ENCODE data around the gene SLC39A13.

SLC39A13 gene

DNA sequence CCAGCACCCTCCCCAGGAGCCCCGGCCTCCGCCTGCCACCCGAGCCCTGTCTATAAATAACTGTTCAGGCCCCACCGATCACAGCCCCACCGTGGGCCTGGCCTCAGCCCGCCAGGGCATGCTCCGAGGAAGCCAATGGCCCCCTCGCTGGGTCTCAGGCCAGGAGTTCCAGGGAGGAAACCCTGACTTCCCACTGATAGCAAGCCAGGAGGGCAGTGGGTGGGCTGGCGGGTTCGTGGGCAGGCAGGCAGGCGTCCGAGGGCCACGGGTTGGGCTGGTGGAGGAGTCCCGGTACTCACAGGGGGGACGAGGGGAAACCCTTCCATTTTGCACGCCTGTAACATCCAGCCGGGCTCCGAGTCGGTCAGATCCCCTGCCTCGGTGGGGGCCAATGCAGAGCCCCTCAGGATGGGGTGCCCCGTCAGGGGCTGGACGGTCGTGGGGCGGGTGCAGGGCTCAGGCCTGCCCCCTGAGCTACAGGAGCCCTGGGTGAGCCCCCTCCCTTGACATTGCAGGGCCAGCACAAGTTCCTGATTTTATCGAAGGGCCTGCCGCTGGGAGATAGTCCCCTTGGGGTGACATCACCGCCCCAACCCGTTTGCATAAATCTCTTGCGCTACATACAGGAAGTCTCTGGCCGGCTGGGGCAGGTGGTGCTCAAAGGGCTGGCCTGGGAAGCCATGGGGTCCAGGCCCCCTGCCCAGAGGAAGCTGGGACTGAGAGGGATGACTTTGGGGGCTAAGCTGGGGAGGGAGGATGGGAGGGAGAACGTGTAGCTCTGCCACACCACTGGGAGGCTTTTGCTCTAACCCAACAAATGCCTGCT, 30.2 kb upstream of the SLC39A13 start, which contains the start of gene SPI1:
Gene SPI1 (minus strand): TSS at position 538 of the 826 bp plus-strand sequence. CDS start 194 bp downstream, at position 344.
- no peak for DNase-seq (ENCODE audit: low spot score)
- H3K4me2 ChIP-seq (ENCODE audit: insufficient read depth, low read length, poor library complexity, severe bottlenecking) = no peak within 1 kb of the TSS
- H3K9me3 ChIP-seq (replicated peaks in 1 of 2; ENCODE audit: control insufficient read depth in 2 of 2, insufficient read depth in 1 of 2, low read depth in 1 of 2, low read length in 2 of 2) = no peaks in the 10 kb centered on the region
- H2AK5ac ChIP-seq (ENCODE audit: low read depth, low read length) = peak within 1 kb of the TSS; percentile 54
- H2BK5ac ChIP-seq (ENCODE audit: low read length) = peak within 1 kb of the TSS; percentile 59
- H3K14ac ChIP-seq (ENCODE audit: low read length) = no peak within 1 kb of the TSS
- H3K27me3 ChIP-seq (ENCODE audit: control insufficient read depth in 3 of 3, insufficient read depth in 3 of 3, low read depth in 1 of 3, low read length in 3 of 3) = no peaks in the 10 kb centered on the region
- peak within 1 kb of the TSS; percentile 53 for H3K18ac ChIP-seq (ENCODE audit: low read length)
- no peak within 1 kb of the TSS for H2BK12ac ChIP-seq (ENCODE audit: low read length)
- H4K8ac ChIP-seq (ENCODE audit: low read depth, low read length) = no peak within 1 kb of the TSS
- H3K4me3 ChIP-seq (ENCODE audit: low read length in 2 of 2) = peak within 1 kb of the TSS in 1 of 2 donors; percentile 32
- no peaks in the 10 kb centered on the region for H3K79me1 ChIP-seq (ENCODE audit: low read depth, low read length)
- peak within 1 kb of the TSS; percentile 52 for H2BK15ac ChIP-seq (ENCODE audit: low read length)
- H2AFZ ChIP-seq (ENCODE audit: low read length) = peak within 1 kb of the TSS; percentile 87
- peaks cover 0 to 4% of the 10 kb centered on the region in 2 donors for H3K4me1 ChIP-seq (ENCODE audit: control insufficient read depth in 2 of 2, insufficient read depth in 1 of 2, low read depth in 1 of 2, low read length in 2 of 2)
- no peak within 1 kb of the TSS for H3K4ac ChIP-seq (ENCODE audit: low read length)
- H3K36me3 ChIP-seq (replicated peaks in 1 of 2; ENCODE audit: control insufficient read depth in 2 of 2, insufficient read depth in 2 of 2, low read length in 2 of 2) = no peaks in the 10 kb centered on the region
- H3K27ac ChIP-seq (replicated peaks; ENCODE audit: low read length) = no peak within 1 kb of the TSS
- H3K9ac ChIP-seq (ENCODE audit: low read depth, low read length, poor library complexity) = no peak within 1 kb of the TSS
- no CpG with 5 or more reads among the region's 31 CpGs for WGBS, 2 donors (ENCODE audit: extremely low coverage in 2 of 2, insufficient read length in 2 of 2, insufficient replicate concordance in 1 of 2)
- no peak within 1 kb of the TSS for H2BK120ac ChIP-seq (ENCODE audit: low read depth, low read length)
- H4K91ac ChIP-seq (ENCODE audit: low read depth, low read length, poor library complexity) = no peak within 1 kb of the TSS
- no peak within 1 kb of the TSS for H3K23ac ChIP-seq (ENCODE audit: low read depth, low read length, poor library complexity)

DNA sequence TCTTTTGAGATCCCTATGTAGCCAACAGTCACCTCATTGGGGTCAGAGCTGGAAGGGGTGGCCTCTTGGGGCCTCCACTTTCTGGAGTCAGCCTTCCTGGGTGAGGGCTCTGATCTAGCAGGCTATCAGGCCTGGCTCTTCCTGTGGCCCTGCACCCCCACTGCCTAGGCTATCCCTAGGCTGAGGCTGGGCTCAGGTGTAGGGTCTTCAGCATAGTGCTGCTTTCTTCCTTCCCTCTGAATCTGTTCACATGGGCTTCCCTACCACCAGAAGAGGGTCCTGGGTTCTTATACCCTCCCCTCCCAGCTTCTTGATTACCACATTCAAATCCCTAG, 29.6 kb upstream of the SLC39A13 start:
- H3K27ac ChIP-seq (replicated peaks; ENCODE audit: low read length) = no peak overlapping the region
- H3K36me3 ChIP-seq (replicated peaks in 1 of 2; ENCODE audit: control insufficient read depth in 2 of 2, insufficient read depth in 2 of 2, low read length in 2 of 2) = no peaks in the 10 kb centered on the region
- H3K9me3 ChIP-seq (replicated peaks in 1 of 2; ENCODE audit: control insufficient read depth in 2 of 2, insufficient read depth in 1 of 2, low read depth in 1 of 2, low read length in 2 of 2) = no peaks in the 10 kb centered on the region
- no peaks in the 10 kb centered on the region for H3K27me3 ChIP-seq (ENCODE audit: control insufficient read depth in 3 of 3, insufficient read depth in 3 of 3, low read depth in 1 of 3, low read length in 3 of 3)
- no peak overlapping the region for H3K23ac ChIP-seq (ENCODE audit: low read depth, low read length, poor library complexity)
- H2BK120ac ChIP-seq (ENCODE audit: low read depth, low read length) = no peak overlapping the region
- no peak overlapping the region for H2BK15ac ChIP-seq (ENCODE audit: low read length)
- H3K4me1 ChIP-seq (ENCODE audit: control insufficient read depth in 2 of 2, insufficient read depth in 1 of 2, low read depth in 1 of 2, low read length in 2 of 2) = peaks cover 0 to 4% of the 10 kb centered on the region in 2 donors
- no peak overlapping the region for H2AK5ac ChIP-seq (ENCODE audit: low read depth, low read length)
- no peak overlapping the region for H3K4me2 ChIP-seq (ENCODE audit: insufficient read depth, low read length, poor library complexity, severe bottlenecking)
- DNase-seq (ENCODE audit: low spot score) = no peak
- peak overlapping the region; percentile 87 for H2AFZ ChIP-seq (ENCODE audit: low read length)
- no peak overlapping the region for H2BK5ac ChIP-seq (ENCODE audit: low read length)
- H3K18ac ChIP-seq (ENCODE audit: low read length) = no peak overlapping the region
- H3K9ac ChIP-seq (ENCODE audit: low read depth, low read length, poor library complexity) = no peak overlapping the region
- no peak overlapping the region for H4K8ac ChIP-seq (ENCODE audit: low read depth, low read length)
- H3K79me1 ChIP-seq (ENCODE audit: low read depth, low read length) = no peaks in the 10 kb centered on the region
- H3K4me3 ChIP-seq (ENCODE audit: low read length in 2 of 2) = no peak overlapping the region
- H3K14ac ChIP-seq (ENCODE audit: low read length) = no peak overlapping the region
- no peak overlapping the region for H2BK12ac ChIP-seq (ENCODE audit: low read length)
- no peak overlapping the region for H4K91ac ChIP-seq (ENCODE audit: low read depth, low read length, poor library complexity)
- no peak overlapping the region for H3K4ac ChIP-seq (ENCODE audit: low read length)

DNA sequence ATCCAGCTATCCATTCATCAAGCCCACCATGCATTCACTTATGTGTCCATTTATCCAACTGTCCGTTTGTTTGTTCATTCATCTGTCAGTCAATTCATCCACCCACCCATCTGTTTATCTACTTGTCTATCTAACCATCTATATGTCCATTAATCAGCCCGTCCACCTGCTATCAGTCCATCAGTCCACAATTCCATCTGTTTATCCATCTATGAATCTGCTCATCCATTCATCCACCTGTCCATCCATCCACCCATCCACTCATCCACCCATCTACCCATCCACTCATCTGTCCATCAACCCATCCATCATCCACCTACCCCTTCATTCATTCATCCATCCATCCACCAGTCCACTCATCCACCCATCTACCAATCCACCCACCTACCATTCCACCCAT, 29.1 kb upstream of the SLC39A13 start:
- no CpG with 5 or more reads among the region's 2 CpGs for WGBS, 2 donors (ENCODE audit: extremely low coverage in 2 of 2, insufficient read length in 2 of 2, insufficient replicate concordance in 1 of 2)

DNA sequence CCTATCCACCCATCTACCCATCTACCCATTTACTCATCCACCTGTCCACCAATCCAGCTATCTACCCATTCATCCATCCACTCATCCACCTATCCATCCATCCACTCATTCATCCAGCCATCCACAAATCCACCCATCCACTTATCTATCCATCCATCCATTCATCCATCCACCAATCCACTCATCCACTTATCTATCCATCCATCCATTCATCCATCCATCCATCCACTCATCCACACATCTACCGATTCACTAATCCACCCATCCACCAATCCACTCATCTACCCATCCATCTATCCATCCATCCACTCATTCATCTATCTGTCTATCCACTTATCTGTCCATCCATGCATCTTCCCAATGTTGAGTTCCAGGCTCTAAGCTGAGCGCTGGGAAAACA, 28.3 kb upstream of the SLC39A13 start:
- H2BK15ac ChIP-seq (ENCODE audit: low read length) = no peak overlapping the region
- H3K27me3 ChIP-seq (ENCODE audit: control insufficient read depth in 3 of 3, insufficient read depth in 3 of 3, low read depth in 1 of 3, low read length in 3 of 3) = no peaks in the 10 kb centered on the region
- H3K18ac ChIP-seq (ENCODE audit: low read length) = no peak overlapping the region
- no peaks in the 10 kb centered on the region for H3K79me1 ChIP-seq (ENCODE audit: low read depth, low read length)
- no peak overlapping the region for H2AFZ ChIP-seq (ENCODE audit: low read length)
- H2BK5ac ChIP-seq (ENCODE audit: low read length) = no peak overlapping the region
- H3K4me1 ChIP-seq (ENCODE audit: control insufficient read depth in 2 of 2, insufficient read depth in 1 of 2, low read depth in 1 of 2, low read length in 2 of 2) = peaks cover 0 to 4% of the 10 kb centered on the region in 2 donors
- no peak overlapping the region for H2BK12ac ChIP-seq (ENCODE audit: low read length)
- no peak overlapping the region for H3K27ac ChIP-seq (replicated peaks; ENCODE audit: low read length)
- H3K4me2 ChIP-seq (ENCODE audit: insufficient read depth, low read length, poor library complexity, severe bottlenecking) = no peak overlapping the region
- no peak overlapping the region for H4K91ac ChIP-seq (ENCODE audit: low read depth, low read length, poor library complexity)
- H3K4me3 ChIP-seq (ENCODE audit: low read length in 2 of 2) = no peak overlapping the region
- no peaks in the 10 kb centered on the region for H3K36me3 ChIP-seq (replicated peaks in 1 of 2; ENCODE audit: control insufficient read depth in 2 of 2, insufficient read depth in 2 of 2, low read length in 2 of 2)
- no peak overlapping the region for H2AK5ac ChIP-seq (ENCODE audit: low read depth, low read length)
- H3K14ac ChIP-seq (ENCODE audit: low read length) = no peak overlapping the region
- H4K8ac ChIP-seq (ENCODE audit: low read depth, low read length) = no peak overlapping the region
- H3K9ac ChIP-seq (ENCODE audit: low read depth, low read length, poor library complexity) = no peak overlapping the region
- H2BK120ac ChIP-seq (ENCODE audit: low read depth, low read length) = no peak overlapping the region
- no peak for DNase-seq (ENCODE audit: low spot score)
- H3K9me3 ChIP-seq (replicated peaks in 1 of 2; ENCODE audit: control insufficient read depth in 2 of 2, insufficient read depth in 1 of 2, low read depth in 1 of 2, low read length in 2 of 2) = no peaks in the 10 kb centered on the region
- no peak overlapping the region for H3K23ac ChIP-seq (ENCODE audit: low read depth, low read length, poor library complexity)
- H3K4ac ChIP-seq (ENCODE audit: low read length) = no peak overlapping the region
- 100% methylated on average over 1 of the region's 2 CpGs for WGBS, 2 donors (ENCODE audit: extremely low coverage in 2 of 2, insufficient read length in 2 of 2, insufficient replicate concordance in 1 of 2)

More for the DNA sequence above, 29.1 kb upstream of the SLC39A13 start:
- no peak overlapping the region for H2AK5ac ChIP-seq (ENCODE audit: low read depth, low read length)
- no peak overlapping the region for H3K4me2 ChIP-seq (ENCODE audit: insufficient read depth, low read length, poor library complexity, severe bottlenecking)
- H2BK15ac ChIP-seq (ENCODE audit: low read length) = no peak overlapping the region
- no peak overlapping the region for H2BK12ac ChIP-seq (ENCODE audit: low read length)
- no peaks in the 10 kb centered on the region for H3K27me3 ChIP-seq (ENCODE audit: control insufficient read depth in 3 of 3, insufficient read depth in 3 of 3, low read depth in 1 of 3, low read length in 3 of 3)
- H2AFZ ChIP-seq (ENCODE audit: low read length) = no peak overlapping the region
- no peak overlapping the region for H3K27ac ChIP-seq (replicated peaks; ENCODE audit: low read length)
- H2BK5ac ChIP-seq (ENCODE audit: low read length) = no peak overlapping the region
- H4K8ac ChIP-seq (ENCODE audit: low read depth, low read length) = no peak overlapping the region
- no peak overlapping the region for H3K4ac ChIP-seq (ENCODE audit: low read length)
- H2BK120ac ChIP-seq (ENCODE audit: low read depth, low read length) = no peak overlapping the region
- no peak overlapping the region for H3K14ac ChIP-seq (ENCODE audit: low read length)
- peaks cover 0 to 4% of the 10 kb centered on the region in 2 donors for H3K4me1 ChIP-seq (ENCODE audit: control insufficient read depth in 2 of 2, insufficient read depth in 1 of 2, low read depth in 1 of 2, low read length in 2 of 2)
- no peak for DNase-seq (ENCODE audit: low spot score)
- no peak overlapping the region for H4K91ac ChIP-seq (ENCODE audit: low read depth, low read length, poor library complexity)
- no peaks in the 10 kb centered on the region for H3K36me3 ChIP-seq (replicated peaks in 1 of 2; ENCODE audit: control insufficient read depth in 2 of 2, insufficient read depth in 2 of 2, low read length in 2 of 2)
- no peak overlapping the region for H3K9ac ChIP-seq (ENCODE audit: low read depth, low read length, poor library complexity)
- H3K4me3 ChIP-seq (ENCODE audit: low read length in 2 of 2) = no peak overlapping the region
- H3K79me1 ChIP-seq (ENCODE audit: low read depth, low read length) = no peaks in the 10 kb centered on the region
- no peaks in the 10 kb centered on the region for H3K9me3 ChIP-seq (replicated peaks in 1 of 2; ENCODE audit: control insufficient read depth in 2 of 2, insufficient read depth in 1 of 2, low read depth in 1 of 2, low read length in 2 of 2)
- H3K18ac ChIP-seq (ENCODE audit: low read length) = no peak overlapping the region
- H3K23ac ChIP-seq (ENCODE audit: low read depth, low read length, poor library complexity) = no peak overlapping the region

Measured in neuronal stem cell (in vitro differentiated cells).